Measurements from ENCODE around the gene TPRG1.

The TPRG1 gene

DNA sequence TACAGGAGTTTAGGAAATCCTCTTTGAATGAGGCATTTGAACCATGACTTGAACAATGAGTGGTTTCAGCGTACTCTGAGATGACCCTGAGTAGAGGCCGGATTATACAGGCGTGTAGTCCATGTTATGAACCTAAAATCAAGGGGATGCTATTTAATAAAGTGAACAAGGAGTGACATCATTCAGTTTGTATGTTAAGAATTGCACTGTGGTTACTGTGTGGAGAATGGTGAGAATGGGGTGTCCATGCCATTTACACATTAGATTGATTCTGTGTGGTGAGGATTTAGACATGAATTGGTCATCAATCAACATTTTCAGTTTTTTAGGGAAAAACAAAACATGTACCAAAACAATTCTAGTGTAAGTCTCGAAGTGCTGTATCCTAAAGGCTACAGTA is 65.8 kb downstream of the TPRG1 start:
- H3K4me1 ChIP-seq (ENCODE audit: control extremely low read depth in 1 of 4, control insufficient read depth in 4 of 4, insufficient read depth in 4 of 4, low read length in 3 of 4) = no peaks in the 10 kb centered on the region
- ChIA-PET CTCF (no interaction called here), POLR2A (no interaction called here)
- no peak for DNase-seq
- H3K27me3 ChIP-seq (replicated peaks in 2 of 5; ENCODE audit: control insufficient read depth in 4 of 5, insufficient read depth in 5 of 5, low read length in 4 of 5) = no peaks in the 10 kb centered on the region
- no peak overlapping the region for H3K4me3 ChIP-seq (ENCODE audit: control insufficient read depth in 1 of 7, extremely low read depth in 1 of 7, insufficient read depth in 4 of 7, low read depth in 2 of 7, low read length in 6 of 7)
- no peaks in the 10 kb centered on the region for H3K9me3 ChIP-seq (ENCODE audit: control extremely low read depth in 1 of 5, control insufficient read depth in 4 of 5, insufficient read depth in 2 of 5, low read depth in 1 of 5, low read length in 4 of 5)
- no peak overlapping the region for H3K27ac ChIP-seq (ENCODE audit: insufficient read depth in 1 of 2, low read depth in 1 of 2, low read length in 2 of 2, poor library complexity in 1 of 2, severe bottlenecking in 2 of 2)
- WGBS (ENCODE audit: insufficient coverage) = 100% methylated on average over 3 of the region's 4 CpGs
- H3K36me3 ChIP-seq (ENCODE audit: control insufficient read depth in 4 of 4, insufficient read depth in 4 of 4, low read length in 3 of 4) = no peaks in the 10 kb centered on the region

DNA sequence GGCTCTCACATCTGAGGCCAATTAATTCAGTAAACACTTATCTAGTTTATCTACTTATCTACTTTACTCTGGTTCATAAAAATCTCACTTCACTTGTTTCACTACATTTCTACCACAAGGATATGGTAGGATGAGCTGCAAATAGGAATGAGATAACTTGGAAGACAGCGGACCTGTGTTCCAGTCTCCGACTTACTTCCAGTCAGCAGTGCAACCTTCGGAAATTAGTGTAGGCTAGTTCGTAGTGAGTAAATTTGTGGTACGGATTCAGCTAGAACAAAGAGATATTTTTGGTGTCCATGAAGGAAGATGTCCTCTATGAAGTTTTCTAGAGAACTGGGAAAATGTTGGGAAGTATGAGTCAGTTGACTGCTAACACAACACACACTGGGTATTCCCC is 66.3 kb downstream of the TPRG1 start:
- Histone ChIP-seq H3K27ac (ENCODE audit: insufficient read depth in 1 of 2, low read depth in 1 of 2, low read length in 2 of 2, poor library complexity in 1 of 2, severe bottlenecking in 2 of 2) (no peak overlapping the region), H3K4me3 (ENCODE audit: control insufficient read depth in 1 of 7, extremely low read depth in 1 of 7, insufficient read depth in 4 of 7, low read depth in 2 of 7, low read length in 6 of 7) (no peak overlapping the region), H3K36me3 (ENCODE audit: control insufficient read depth in 4 of 4, insufficient read depth in 4 of 4, low read length in 3 of 4) (no peaks in the 10 kb centered on the region), H3K27me3 (replicated peaks in 2 of 5; ENCODE audit: control insufficient read depth in 4 of 5, insufficient read depth in 5 of 5, low read length in 4 of 5) (no peaks in the 10 kb centered on the region), H3K9me3 (ENCODE audit: control extremely low read depth in 1 of 5, control insufficient read depth in 4 of 5, insufficient read depth in 2 of 5, low read depth in 1 of 5, low read length in 4 of 5) (peaks cover 0 to 2% (median 0%) of the 10 kb centered on the region in 5 experiments), H3K4me1 (ENCODE audit: control extremely low read depth in 1 of 4, control insufficient read depth in 4 of 4, insufficient read depth in 4 of 4, low read length in 3 of 4) (no peaks in the 10 kb centered on the region)
- ChIA-PET POLR2A (no interaction called here), CTCF (no interaction called here)
- DNase-seq = no peak
- WGBS (ENCODE audit: insufficient coverage) = 100% methylated on average over 5 of the region's 5 CpGs

DNA sequence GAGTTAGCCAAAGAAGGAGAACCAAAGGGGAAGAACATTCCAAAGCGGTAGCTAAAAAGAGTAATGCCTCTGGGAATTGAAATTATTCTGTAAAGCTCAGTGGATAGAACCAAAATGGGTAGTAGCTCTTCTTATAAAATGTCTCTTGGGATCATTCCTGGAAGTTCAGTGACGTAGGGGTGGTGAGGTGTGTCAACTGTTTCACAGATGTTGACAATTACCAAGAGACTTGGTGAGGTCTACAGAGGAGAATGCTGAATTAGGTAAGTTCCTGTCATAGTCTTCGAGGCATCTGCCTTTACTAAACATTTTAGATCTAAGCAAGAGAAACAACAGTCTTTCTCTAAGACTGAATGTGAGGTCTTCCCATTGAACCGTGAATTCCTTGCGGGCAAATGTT is 67.8 kb downstream of the TPRG1 start:
- Histone ChIP-seq H3K9me3 (ENCODE audit: control extremely low read depth in 1 of 5, control insufficient read depth in 4 of 5, insufficient read depth in 2 of 5, low read depth in 1 of 5, low read length in 4 of 5) (peaks cover 0 to 10% (median 2%) of the 10 kb centered on the region in 5 experiments), H3K4me3 (ENCODE audit: control insufficient read depth in 1 of 7, extremely low read depth in 1 of 7, insufficient read depth in 4 of 7, low read depth in 2 of 7, low read length in 6 of 7) (no peak overlapping the region), H3K36me3 (ENCODE audit: control insufficient read depth in 4 of 4, insufficient read depth in 4 of 4, low read length in 3 of 4) (no peaks in the 10 kb centered on the region), H3K4me1 (ENCODE audit: control extremely low read depth in 1 of 4, control insufficient read depth in 4 of 4, insufficient read depth in 4 of 4, low read length in 3 of 4) (no peaks in the 10 kb centered on the region), H3K27ac (ENCODE audit: insufficient read depth in 1 of 2, low read depth in 1 of 2, low read length in 2 of 2, poor library complexity in 1 of 2, severe bottlenecking in 2 of 2) (no peak overlapping the region), H3K27me3 (replicated peaks in 2 of 5; ENCODE audit: control insufficient read depth in 4 of 5, insufficient read depth in 5 of 5, low read length in 4 of 5) (no peaks in the 10 kb centered on the region)
- CTCF ChIA-PET = no interaction called here
- DNase-seq = no peak
- WGBS (ENCODE audit: insufficient coverage) = 98% methylated on average over 4 of the region's 5 CpGs
- POLR2A ChIA-PET = no interaction called here

DNA sequence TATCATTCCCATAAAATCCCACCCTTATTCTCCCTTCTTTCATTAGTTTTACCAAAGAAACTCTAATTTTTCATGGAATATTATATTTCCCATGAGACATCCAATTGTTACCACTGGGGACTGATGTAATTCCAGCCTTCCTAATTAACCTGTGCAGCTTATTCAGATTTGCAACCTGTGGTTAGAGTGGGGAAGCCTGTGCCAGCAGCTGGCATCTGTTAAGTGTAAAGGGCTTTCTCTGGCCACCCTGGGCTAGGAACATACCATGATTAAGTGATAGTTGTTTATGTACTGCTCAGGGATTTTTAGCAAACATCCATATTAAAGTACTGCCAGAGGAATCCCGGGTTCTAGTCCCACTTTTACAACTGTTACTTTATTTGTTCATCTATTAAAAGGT is 78.2 kb downstream of the TPRG1 start:
- ChIA-PET CTCF (no interaction called here), POLR2A (no interaction called here)
- no peaks in the 10 kb centered on the region for H3K27me3 ChIP-seq (replicated peaks in 2 of 5; ENCODE audit: control insufficient read depth in 4 of 5, insufficient read depth in 5 of 5, low read length in 4 of 5)
- H3K27ac ChIP-seq (ENCODE audit: insufficient read depth in 1 of 2, low read depth in 1 of 2, low read length in 2 of 2, poor library complexity in 1 of 2, severe bottlenecking in 2 of 2) = no peak overlapping the region
- no peak overlapping the region for H3K4me3 ChIP-seq (ENCODE audit: control insufficient read depth in 1 of 7, extremely low read depth in 1 of 7, insufficient read depth in 4 of 7, low read depth in 2 of 7, low read length in 6 of 7)
- WGBS (ENCODE audit: insufficient coverage) = no CpG with 5 or more reads among the region's 1 CpG
- no peaks in the 10 kb centered on the region for H3K4me1 ChIP-seq (ENCODE audit: control extremely low read depth in 1 of 4, control insufficient read depth in 4 of 4, insufficient read depth in 4 of 4, low read length in 3 of 4)
- H3K36me3 ChIP-seq (ENCODE audit: control insufficient read depth in 4 of 4, insufficient read depth in 4 of 4, low read length in 3 of 4) = no peaks in the 10 kb centered on the region
- DNase-seq = no peak
- no peaks in the 10 kb centered on the region for H3K9me3 ChIP-seq (ENCODE audit: control extremely low read depth in 1 of 5, control insufficient read depth in 4 of 5, insufficient read depth in 2 of 5, low read depth in 1 of 5, low read length in 4 of 5)

DNA sequence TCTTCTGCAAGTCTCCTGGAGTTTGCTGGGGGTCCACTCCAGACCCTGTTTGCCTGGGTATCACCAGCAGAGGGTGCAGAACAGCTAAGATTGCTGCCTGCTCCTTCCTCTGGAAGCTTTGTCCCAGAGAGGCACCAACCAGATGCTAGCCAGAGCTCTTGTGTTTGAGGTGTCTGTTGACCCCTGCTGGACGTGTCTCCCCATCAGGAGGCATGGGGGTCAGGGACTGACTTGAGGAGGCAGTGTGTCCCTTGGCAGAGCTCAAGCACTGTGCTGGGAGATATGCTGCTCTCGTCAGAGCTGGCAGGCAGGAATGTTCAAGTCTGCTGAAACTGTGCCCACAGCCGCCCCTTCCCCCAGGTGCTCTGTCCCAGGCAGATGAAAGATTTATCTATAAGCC is 86.5 kb downstream of the TPRG1 start:
- H3K4me3 ChIP-seq (ENCODE audit: control insufficient read depth in 1 of 7, extremely low read depth in 1 of 7, insufficient read depth in 4 of 7, low read depth in 2 of 7, low read length in 6 of 7) = no peak overlapping the region
- H3K27ac ChIP-seq (ENCODE audit: insufficient read depth in 1 of 2, low read depth in 1 of 2, low read length in 2 of 2, poor library complexity in 1 of 2, severe bottlenecking in 2 of 2) = no peak overlapping the region
- H3K9me3 ChIP-seq (ENCODE audit: control extremely low read depth in 1 of 5, control insufficient read depth in 4 of 5, insufficient read depth in 2 of 5, low read depth in 1 of 5, low read length in 4 of 5) = no peaks in the 10 kb centered on the region
- H3K4me1 ChIP-seq (ENCODE audit: control extremely low read depth in 1 of 4, control insufficient read depth in 4 of 4, insufficient read depth in 4 of 4, low read length in 3 of 4) = no peaks in the 10 kb centered on the region
- WGBS (ENCODE audit: insufficient coverage) = 94% methylated on average over 3 of the region's 3 CpGs
- peaks cover 0 to 2% (median 0%) of the 10 kb centered on the region in 4 experiments for H3K36me3 ChIP-seq (ENCODE audit: control insufficient read depth in 4 of 4, insufficient read depth in 4 of 4, low read length in 3 of 4)
- ChIA-PET POLR2A (no interaction called here), CTCF (no interaction called here)
- no peaks in the 10 kb centered on the region for H3K27me3 ChIP-seq (replicated peaks in 2 of 5; ENCODE audit: control insufficient read depth in 4 of 5, insufficient read depth in 5 of 5, low read length in 4 of 5)
- no peak for DNase-seq

DNA sequence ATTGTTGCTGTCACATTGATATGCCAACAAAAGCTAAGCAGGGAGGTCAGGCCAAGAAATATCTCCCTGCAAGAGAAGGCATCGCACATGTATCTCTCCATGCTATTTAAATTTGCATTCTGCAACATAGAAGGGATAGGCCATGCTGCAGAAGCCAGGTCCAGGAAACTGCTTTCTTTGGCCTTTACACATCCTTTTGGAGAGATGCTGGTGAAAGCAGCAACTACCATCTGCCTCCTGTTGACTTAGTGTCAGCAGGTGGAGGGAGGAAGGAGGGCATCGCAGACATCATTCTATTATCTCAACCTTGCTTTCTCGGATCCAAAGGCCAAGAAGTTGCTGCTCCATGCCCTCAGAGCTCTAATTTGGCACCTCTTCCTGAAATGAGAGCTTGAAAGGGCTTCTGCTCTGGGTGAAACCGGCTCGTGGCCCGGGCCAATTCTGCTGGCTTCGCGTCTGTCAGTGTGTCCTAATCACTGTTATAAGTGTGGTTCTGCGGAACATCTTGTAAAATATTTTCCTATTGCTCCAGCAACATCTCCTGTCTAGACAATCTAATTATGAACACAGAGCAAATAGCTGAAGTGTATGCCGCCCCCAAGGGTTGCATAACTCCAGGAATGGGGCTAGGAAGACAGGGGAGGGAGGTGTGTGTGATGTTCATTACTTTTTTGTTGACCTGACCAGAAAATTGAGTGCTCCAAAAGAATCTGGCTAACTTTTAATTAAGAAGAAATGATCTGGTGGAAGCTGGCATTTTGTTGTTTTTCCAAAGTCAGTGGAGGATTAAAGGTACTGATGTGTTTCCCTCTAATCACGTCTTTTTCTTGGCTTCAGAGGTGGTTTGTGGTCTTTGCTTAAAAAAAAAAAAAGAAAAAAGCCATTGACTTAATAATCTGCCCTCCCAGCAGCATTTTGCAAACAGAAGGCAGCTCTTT is 89.1 kb downstream of the TPRG1 start:
- WGBS (ENCODE audit: insufficient coverage) = 100% methylated on average over 4 of the region's 11 CpGs
- POLR2A ChIA-PET = no interaction called here
- no peaks in the 10 kb centered on the region for H3K9me3 ChIP-seq (ENCODE audit: control extremely low read depth in 1 of 5, control insufficient read depth in 4 of 5, insufficient read depth in 2 of 5, low read depth in 1 of 5, low read length in 4 of 5)

DNA sequence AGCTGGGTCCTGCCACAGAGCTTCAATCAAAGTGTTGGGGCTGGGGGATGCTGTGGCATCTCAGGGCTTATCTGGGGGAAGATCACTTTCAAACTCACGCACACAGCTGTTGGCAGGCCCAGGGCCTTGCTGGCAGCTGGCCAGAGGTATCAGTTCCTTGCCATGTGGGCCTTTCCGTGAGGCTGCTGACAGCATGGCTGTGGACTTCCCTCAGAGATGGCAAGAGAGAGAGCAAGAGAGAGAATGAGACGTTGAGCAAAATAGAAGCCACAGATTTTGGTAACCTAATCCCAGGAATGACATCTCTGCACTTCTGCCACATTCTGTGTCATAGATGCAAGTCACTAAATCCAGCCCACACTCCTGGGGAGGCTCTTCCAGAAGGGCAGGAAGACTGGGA is 91.0 kb downstream of the TPRG1 start:
- POLR2A ChIA-PET = no interaction called here
- no peak overlapping the region for H3K4me3 ChIP-seq (ENCODE audit: control insufficient read depth in 1 of 7, extremely low read depth in 1 of 7, insufficient read depth in 4 of 7, low read depth in 2 of 7, low read length in 6 of 7)
- H3K9me3 ChIP-seq (ENCODE audit: control extremely low read depth in 1 of 5, control insufficient read depth in 4 of 5, insufficient read depth in 2 of 5, low read depth in 1 of 5, low read length in 4 of 5) = no peaks in the 10 kb centered on the region
- no peaks in the 10 kb centered on the region for H3K4me1 ChIP-seq (ENCODE audit: control extremely low read depth in 1 of 4, control insufficient read depth in 4 of 4, insufficient read depth in 4 of 4, low read length in 3 of 4)
- no peaks in the 10 kb centered on the region for H3K27me3 ChIP-seq (replicated peaks in 2 of 5; ENCODE audit: control insufficient read depth in 4 of 5, insufficient read depth in 5 of 5, low read length in 4 of 5)
- CTCF ChIA-PET = interaction anchor here (1.3 kb wide), 1 partner anchor 11 kb away, joined by 4 read pairs; no protein-coding TSS in a partner anchor
- 26% methylated on average over 3 of the region's 3 CpGs for WGBS (ENCODE audit: insufficient coverage)
- H3K36me3 ChIP-seq (ENCODE audit: control insufficient read depth in 4 of 4, insufficient read depth in 4 of 4, low read length in 3 of 4) = peaks cover 0 to 2% (median 0%) of the 10 kb centered on the region in 4 experiments
- DNase-seq = peak in 2 of 3 donors; percentile 23 to 34
- H3K27ac ChIP-seq (ENCODE audit: insufficient read depth in 1 of 2, low read depth in 1 of 2, low read length in 2 of 2, poor library complexity in 1 of 2, severe bottlenecking in 2 of 2) = no peak overlapping the region

More for the DNA sequence above, 89.1 kb downstream of the TPRG1 start:
- no peaks in the 10 kb centered on the region for H3K27me3 ChIP-seq (replicated peaks in 2 of 5; ENCODE audit: control insufficient read depth in 4 of 5, insufficient read depth in 5 of 5, low read length in 4 of 5)
- no peak overlapping the region for H3K4me3 ChIP-seq (ENCODE audit: control insufficient read depth in 1 of 7, extremely low read depth in 1 of 7, insufficient read depth in 4 of 7, low read depth in 2 of 7, low read length in 6 of 7)
- H3K27ac ChIP-seq (ENCODE audit: insufficient read depth in 1 of 2, low read depth in 1 of 2, low read length in 2 of 2, poor library complexity in 1 of 2, severe bottlenecking in 2 of 2) = no peak overlapping the region
- no peaks in the 10 kb centered on the region for H3K4me1 ChIP-seq (ENCODE audit: control extremely low read depth in 1 of 4, control insufficient read depth in 4 of 4, insufficient read depth in 4 of 4, low read length in 3 of 4)
- peaks cover 0 to 2% (median 0%) of the 10 kb centered on the region in 4 experiments for H3K36me3 ChIP-seq (ENCODE audit: control insufficient read depth in 4 of 4, insufficient read depth in 4 of 4, low read length in 3 of 4)
- CTCF ChIA-PET = no interaction called here
- no peak for DNase-seq
